Right lobe of liver (tissue), 4 donors: ENCODE results near the gene RABL3.

ENCODE experiments used
- POLR2A ChIP-seq: fragments of 450-650 bp; IDR thresholded peaks from one replicate; pipeline ENCODE4 v1.6.1; 2017; ENCODE audit warnings: antibody characterized with exemption, mild to moderate bottlenecking
- TF ChIP-seq, protein P1 (sequence below), 4 donors: fragments of 200-600 bp in 3 of 4; fragments of 450-650 bp in 1 of 4; IDR thresholded peaks; one replicate each; pipeline versions ENCODE4 v1.5.1 to v1.8.0; 2016 to 2022; ENCODE audit warnings: antibody characterized with exemption in 4 of 4, mild to moderate bottlenecking in 2 of 4
- donor health status: DM: no; HTN: no; CAD: no.
- donor health status: DM: no; HTN: no; CAD: no.
- donor health status: DM: no; HTN: yes; CAD: no.

DNA sequence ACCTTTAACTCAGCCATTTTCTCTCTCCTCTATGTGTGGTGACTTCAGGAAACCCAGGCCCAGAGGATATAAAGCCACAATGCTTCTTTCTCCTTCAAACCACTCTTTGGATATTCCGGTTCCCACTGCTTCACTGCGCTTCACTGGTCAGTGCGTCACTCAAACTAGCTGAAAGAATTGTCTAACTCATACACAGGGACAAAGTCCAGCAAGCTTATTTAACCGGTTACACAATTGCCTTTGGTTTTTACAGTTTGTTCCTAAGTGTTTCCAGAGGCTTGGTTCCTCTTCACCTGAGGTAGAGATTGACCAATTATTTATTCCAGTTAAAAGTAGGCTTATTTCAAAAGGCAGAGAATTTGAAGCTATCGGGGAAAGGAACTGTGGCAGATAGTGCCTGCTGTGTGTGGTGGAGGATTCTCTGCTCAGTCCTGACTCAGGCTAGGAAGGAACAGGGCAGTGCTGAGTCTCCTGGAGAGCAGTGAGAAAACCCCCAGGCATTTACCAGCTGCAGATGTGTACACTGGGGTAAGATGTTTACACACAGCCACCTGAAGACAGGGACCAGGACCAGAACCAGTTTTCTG is 60.1 kb downstream of the RABL3 start, which contains the start of gene HGD:
- TF ChIP-seq, protein P1, sequence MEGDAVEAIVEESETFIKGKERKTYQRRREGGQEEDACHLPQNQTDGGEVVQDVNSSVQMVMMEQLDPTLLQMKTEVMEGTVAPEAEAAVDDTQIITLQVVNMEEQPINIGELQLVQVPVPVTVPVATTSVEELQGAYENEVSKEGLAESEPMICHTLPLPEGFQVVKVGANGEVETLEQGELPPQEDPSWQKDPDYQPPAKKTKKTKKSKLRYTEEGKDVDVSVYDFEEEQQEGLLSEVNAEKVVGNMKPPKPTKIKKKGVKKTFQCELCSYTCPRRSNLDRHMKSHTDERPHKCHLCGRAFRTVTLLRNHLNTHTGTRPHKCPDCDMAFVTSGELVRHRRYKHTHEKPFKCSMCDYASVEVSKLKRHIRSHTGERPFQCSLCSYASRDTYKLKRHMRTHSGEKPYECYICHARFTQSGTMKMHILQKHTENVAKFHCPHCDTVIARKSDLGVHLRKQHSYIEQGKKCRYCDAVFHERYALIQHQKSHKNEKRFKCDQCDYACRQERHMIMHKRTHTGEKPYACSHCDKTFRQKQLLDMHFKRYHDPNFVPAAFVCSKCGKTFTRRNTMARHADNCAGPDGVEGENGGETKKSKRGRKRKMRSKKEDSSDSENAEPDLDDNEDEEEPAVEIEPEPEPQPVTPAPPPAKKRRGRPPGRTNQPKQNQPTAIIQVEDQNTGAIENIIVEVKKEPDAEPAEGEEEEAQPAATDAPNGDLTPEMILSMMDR (IDR thresholded peaks at IDR 0.05): no peak
- TF ChIP-seq POLR2A: peak; percentile 94
